Smooth muscle cell of the brain vasculature (primary cell): Measurements from ENCODE around the gene BMP5.

Experiments used
- DNase-seq: peaks from one replicate; pipeline ENCODE4 v3.0.0-alpha.2; 2012; ENCODE audit warnings: low read depth, low spot score

Gene BMP5

GRCh38 chr6:55872866-55873265 is 2.5 kb downstream of the BMP5 start:
- no peak for DNase-seq

GRCh38 chr6:55870181-55870813 is 5.1 kb downstream of the BMP5 start:
- DNase-seq, result no peak

GRCh38 chr6:55869674-55870073 is 5.7 kb downstream of the BMP5 start:
- no peak for DNase-seq

- no peak for DNase-seq
These were observed 6.5 kb downstream of the BMP5 start for GRCh38 chr6:55868771-55869479.

- no peak for DNase-seq
These were observed 7.2 kb downstream of the BMP5 start for GRCh38 chr6:55868176-55868575.

GRCh38 chr6:55866128-55866527 is 9.3 kb downstream of the BMP5 start:
- no peak for DNase-seq

- no peak for DNase-seq
These were observed 22.1 kb downstream of the BMP5 start for GRCh38 chr6:55853008-55854001.

GRCh38 chr6:55841341-55841740 is 34.0 kb downstream of the BMP5 start:
- DNase-seq, result no peak

GRCh38 chr6:55839080-55839479 is 36.3 kb downstream of the BMP5 start:
- DNase-seq, result no peak

GRCh38 chr6:55836945-55837344 is 38.4 kb downstream of the BMP5 start:
- DNase-seq, result no peak

- DNase-seq, result no peak
These were observed 38.9 kb downstream of the BMP5 start for GRCh38 chr6:55836481-55836880.

- DNase-seq, result no peak
These were observed 40.2 kb downstream of the BMP5 start for GRCh38 chr6:55835220-55835619.

- DNase-seq, result no peak
These were observed 42.1 kb downstream of the BMP5 start for GRCh38 chr6:55833284-55833683.

- no peak for DNase-seq
These were observed 47.4 kb downstream of the BMP5 start for GRCh38 chr6:55827818-55828522.

- DNase-seq, result no peak
These were observed 48.4 kb downstream of the BMP5 start for GRCh38 chr6:55826941-55827340.

- no peak for DNase-seq
These were observed 49.9 kb downstream of the BMP5 start for GRCh38 chr6:55825402-55826051.

GRCh38 chr6:55822815-55823214 is 52.6 kb downstream of the BMP5 start:
- DNase-seq, result no peak

- no peak for DNase-seq
These were observed 53.4 kb downstream of the BMP5 start for GRCh38 chr6:55822005-55822404.

- DNase-seq, result no peak
These were observed 54.7 kb downstream of the BMP5 start for GRCh38 chr6:55820696-55821095.

- DNase-seq, result no peak
These were observed 55.6 kb downstream of the BMP5 start for GRCh38 chr6:55819811-55820210.

GRCh38 chr6:55818482-55818881 is 56.9 kb downstream of the BMP5 start:
- no peak for DNase-seq
